ENCODE data around the gene SH3TC1. TPM values are rescaled to one million over a fixed set of nuclear protein-coding genes. Genes with fewer than 3 reads are reported as not detected.
A peak's percentile ranks its signal among the peaks of the same experiment; 100 is the strongest.

Gene SH3TC1
- total RNA-seq, 1 donor from 2014 or later = 5.4 TPM

- Mint-ChIP-seq H3K27me3 (peaks cover 6% of the 10 kb centered on the region), H3K4me3 (no peak overlapping the region), H3K9me3 (no peaks in the 10 kb centered on the region), H3K36me3 (no peaks in the 10 kb centered on the region), H3K4me1 (ENCODE audit: unreplicated experiment) (peaks cover 35% of the 10 kb centered on the region), H3K27ac (no peak overlapping the region)
- no peak for TF ChIP-seq CTCF (conservative IDR thresholded peaks at IDR 0.05)
- no peak for DNase-seq (ENCODE audit: extremely low spot score, unreplicated experiment)
These were observed 63.7 kb downstream of the SH3TC1 start for GRCh38 chr4:8262637-8263322.

- H3K9me3 Mint-ChIP-seq = no peaks in the 10 kb centered on the region
- H3K4me3 Mint-ChIP-seq = no peak overlapping the region
- no peak for TF ChIP-seq CTCF (conservative IDR thresholded peaks at IDR 0.05)
- H3K4me1 Mint-ChIP-seq (ENCODE audit: unreplicated experiment) = peaks cover 35% of the 10 kb centered on the region
- H3K27me3 Mint-ChIP-seq = peaks cover 7% of the 10 kb centered on the region
- H3K36me3 Mint-ChIP-seq = no peaks in the 10 kb centered on the region
- no peak for DNase-seq (ENCODE audit: extremely low spot score, unreplicated experiment)
- H3K27ac Mint-ChIP-seq = no peak overlapping the region
These were observed 64.3 kb downstream of the SH3TC1 start for GRCh38 chr4:8263397-8263796.

GRCh38 chr4:8264106-8264505 is 65.0 kb downstream of the SH3TC1 start:
- H3K4me3 Mint-ChIP-seq = no peak overlapping the region
- no peak for TF ChIP-seq CTCF (conservative IDR thresholded peaks at IDR 0.05)
- no peaks in the 10 kb centered on the region for H3K36me3 Mint-ChIP-seq
- peaks cover 42% of the 10 kb centered on the region for H3K4me1 Mint-ChIP-seq (ENCODE audit: unreplicated experiment)
- DNase-seq (ENCODE audit: extremely low spot score, unreplicated experiment) = no peak
- no peak overlapping the region for H3K27ac Mint-ChIP-seq
- peaks cover 14% of the 10 kb centered on the region for H3K27me3 Mint-ChIP-seq
- H3K9me3 Mint-ChIP-seq = no peaks in the 10 kb centered on the region

GRCh38 chr4:8265171-8265929 is 66.3 kb downstream of the SH3TC1 start:
- no peak for DNase-seq (ENCODE audit: extremely low spot score, unreplicated experiment)
- Mint-ChIP-seq H3K36me3 (no peaks in the 10 kb centered on the region), H3K4me3 (no peak overlapping the region), H3K9me3 (no peaks in the 10 kb centered on the region), H3K27ac (no peak overlapping the region), H3K4me1 (ENCODE audit: unreplicated experiment) (peaks cover 38% of the 10 kb centered on the region), H3K27me3 (peaks cover 16% of the 10 kb centered on the region)
- no peak for TF ChIP-seq CTCF (conservative IDR thresholded peaks at IDR 0.05)

- Mint-ChIP-seq H3K27me3 (peaks cover 23% of the 10 kb centered on the region), H3K36me3 (no peaks in the 10 kb centered on the region), H3K27ac (no peak overlapping the region), H3K9me3 (no peaks in the 10 kb centered on the region), H3K4me3 (peak overlapping the region; percentile 6), H3K4me1 (ENCODE audit: unreplicated experiment) (peaks cover 32% of the 10 kb centered on the region)
- TF ChIP-seq CTCF (conservative IDR thresholded peaks at IDR 0.05) = no peak
- no peak for DNase-seq (ENCODE audit: extremely low spot score, unreplicated experiment)
These were observed 67.0 kb downstream of the SH3TC1 start for GRCh38 chr4:8266088-8266487.
